HUES64 (cell line): ENCODE results near the gene EYS.
"Not testable (repeated sequence)": the region's sequence is repeated elsewhere in the genome, so short reads cannot be mapped to it uniquely, and the experiment has no call there.

Experiments
- H3K27ac ChIP-seq: 2 replicates; pipeline ENCODE4 v1.7.0; 2013; ENCODE audit warnings: low read depth, low read length, inconsistent platforms
- H3K27me3 ChIP-seq: 2 replicates; pipeline ENCODE4 v1.6.1; 2013; ENCODE audit warnings: mild to moderate bottlenecking, low read length; ENCODE audit not compliant: insufficient read depth
- H3K36me3 ChIP-seq: 2 replicates; pipeline ENCODE4 v1.6.1; 2013; ENCODE audit warnings: mild to moderate bottlenecking, low read length; ENCODE audit not compliant: insufficient read depth
- H3K4me1 ChIP-seq: 2 replicates; pipeline ENCODE4 v1.6.1; 2013; ENCODE audit warnings: mild to moderate bottlenecking, low read length, moderate library complexity; ENCODE audit not compliant: insufficient read depth
- H3K4me3 ChIP-seq: 2 replicates; pipeline ENCODE4 v1.5.1; 2013; ENCODE audit warnings: mild to moderate bottlenecking, low read length, moderate library complexity
- H3K9ac ChIP-seq: 2 replicates; pipeline ENCODE4 v1.6.1; 2013; ENCODE audit warnings: mild to moderate bottlenecking, low read depth, low read length
- H3K9me3 ChIP-seq: 2 replicates; pipeline ENCODE4 v1.6.1; 2013; ENCODE audit warnings: low read depth, low read length; ENCODE audit not compliant: insufficient read depth
- WGBS: fragments of 150-250, 120-280 bp; methylation state at CpG from one replicate; pipeline ENCODE4 v1.1.7; 2013; ENCODE audit warnings: missing lambda C conversion rate; 5-methylcytosine and 5-hydroxymethylcytosine counted together

EYS gene

GRCh38 chr6:63975699-63976098, 1731.3 kb downstream of the EYS start:
- no peaks in the 10 kb centered on the region for H3K4me1 ChIP-seq
- no peak overlapping the region for H3K27ac ChIP-seq
- no peaks in the 10 kb centered on the region for H3K27me3 ChIP-seq
- WGBS, result 100% methylated on average over 1 of the region's 1 CpG
- no peaks in the 10 kb centered on the region for H3K36me3 ChIP-seq
- no peak overlapping the region for H3K9ac ChIP-seq
- no peaks in the 10 kb centered on the region for H3K9me3 ChIP-seq
- no peak overlapping the region for H3K4me3 ChIP-seq

DNA sequence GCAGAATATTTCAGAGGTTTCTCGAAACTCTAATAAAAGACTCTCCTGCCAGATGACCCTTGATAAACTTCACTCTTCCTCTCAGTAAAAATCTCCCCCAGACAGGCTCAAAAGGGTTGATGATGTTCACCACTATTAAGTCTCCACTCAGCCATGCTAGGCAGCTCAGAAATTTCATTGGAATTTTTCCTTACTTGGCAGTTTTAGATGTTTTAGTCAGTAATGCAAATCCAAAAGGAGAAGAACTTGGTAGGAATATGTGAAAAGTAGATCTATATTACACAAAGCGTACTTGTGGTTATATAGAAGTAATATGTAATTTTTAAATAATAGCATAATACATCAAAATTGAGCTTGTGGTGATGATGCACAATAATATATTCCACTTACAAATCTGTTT, 1738.4 kb downstream of the EYS start:
- no peak overlapping the region for H3K4me3 ChIP-seq
- H3K36me3 ChIP-seq, result no peaks in the 10 kb centered on the region
- peaks cover 35% of the 10 kb centered on the region for H3K4me1 ChIP-seq
- no peak overlapping the region for H3K27ac ChIP-seq
- no peaks in the 10 kb centered on the region for H3K27me3 ChIP-seq
- WGBS, result 85% methylated on average over 1 of the region's 2 CpGs
- no peaks in the 10 kb centered on the region for H3K9me3 ChIP-seq
- H3K9ac ChIP-seq, result no peak overlapping the region

DNA sequence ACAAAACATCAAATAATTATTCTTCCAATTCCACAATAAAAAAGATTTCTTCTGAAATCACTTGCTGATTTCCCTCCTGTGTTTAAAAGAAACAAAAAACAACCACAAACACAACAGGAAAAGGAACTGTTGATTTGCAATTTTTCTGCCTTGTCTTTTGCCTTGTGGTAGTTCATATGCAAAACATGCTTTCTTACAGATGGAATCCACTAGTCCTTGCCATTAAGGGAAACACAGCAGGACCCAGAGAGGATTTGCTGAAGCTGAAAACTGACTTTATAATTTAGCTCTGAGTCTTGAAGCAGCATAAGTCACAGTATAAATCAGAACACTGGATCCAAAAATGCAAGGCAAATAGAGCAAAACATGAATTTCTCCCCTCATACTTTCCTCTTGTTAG, 1742.7 kb downstream of the EYS start:
- H3K27ac ChIP-seq, result peak overlapping the region; percentile 48; the same call in 1 of the 2 replicates

GRCh38 chr6:63963769-63964315, 1743.2 kb downstream of the EYS start:
- peak overlapping the region; percentile 48 for H3K27ac ChIP-seq
- H3K9ac ChIP-seq, result no peak overlapping the region
- H3K9me3 ChIP-seq, result 0 out of 2 replicates have a peak, but pooled peaks cover 4% of the 10 kb centered on the region
- 0 out of 2 replicates have a peak overlapping the region, but pooled peaks have one; percentile 19 for H3K4me3 ChIP-seq
- no peaks in the 10 kb centered on the region for H3K27me3 ChIP-seq
- H3K36me3 ChIP-seq, result no peaks in the 10 kb centered on the region
- H3K4me1 ChIP-seq, result peaks cover 39% of the 10 kb centered on the region

More for the DNA sequence above, 1742.7 kb downstream of the EYS start:
- H3K36me3 ChIP-seq, result no peaks in the 10 kb centered on the region
- peaks cover 40% of the 10 kb centered on the region for H3K4me1 ChIP-seq
- peak overlapping the region; percentile 19; the same call in 1 of the 2 replicates for H3K4me3 ChIP-seq
- H3K9me3 ChIP-seq, result 0 out of 2 replicates have a peak, but pooled peaks cover 4% of the 10 kb centered on the region
- no peak overlapping the region for H3K9ac ChIP-seq
- H3K27me3 ChIP-seq, result no peaks in the 10 kb centered on the region

- not testable (repeated sequence) for H3K36me3 ChIP-seq, H3K27ac ChIP-seq, H3K9me3 ChIP-seq, H3K9ac ChIP-seq, H3K27me3 ChIP-seq, H3K4me3 ChIP-seq, H3K4me1 ChIP-seq
- 95% methylated on average over 3 of the region's 3 CpGs for WGBS
These were observed 1753.5 kb downstream of the EYS start for GRCh38 chr6:63953336-63954021.

DNA sequence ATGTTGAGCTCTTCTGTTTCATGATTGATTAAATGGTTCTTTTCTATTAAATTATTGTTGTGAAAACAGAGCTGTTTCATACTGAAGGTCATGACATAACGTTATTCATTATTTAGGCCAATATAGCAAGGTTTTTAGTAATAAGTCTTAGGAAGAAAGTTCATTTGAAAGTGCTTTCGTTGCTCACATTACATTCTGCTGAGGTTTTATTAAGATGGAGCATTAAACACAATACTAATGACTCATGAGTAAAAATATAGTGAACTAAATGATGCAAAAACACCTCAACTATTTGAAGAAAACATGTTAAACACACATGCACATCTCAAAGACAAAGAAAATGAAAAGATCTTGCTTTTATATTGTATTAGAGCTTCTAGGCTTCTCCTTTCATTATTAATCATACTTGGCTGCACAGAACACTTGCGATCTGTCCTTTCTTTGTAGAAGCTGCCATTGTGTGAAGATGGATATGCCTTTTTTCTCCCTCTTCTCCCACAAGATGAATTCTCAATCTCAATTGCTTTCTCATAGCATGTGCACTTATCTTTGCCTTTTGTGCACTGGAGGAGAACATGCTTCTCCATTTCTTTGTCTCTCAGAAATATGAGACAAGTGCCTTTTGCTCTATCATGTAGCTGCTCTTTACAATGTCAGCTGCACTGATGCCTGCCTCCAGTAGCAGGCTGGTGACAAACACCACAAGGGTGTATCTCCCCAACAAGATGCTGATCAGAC, 1759.1 kb downstream of the EYS start:
- H3K27me3 ChIP-seq, result no peaks in the 10 kb centered on the region
- no peak overlapping the region for H3K4me3 ChIP-seq
- H3K9me3 ChIP-seq, result no peaks in the 10 kb centered on the region
- 98% methylated on average over 2 of the region's 3 CpGs for WGBS
- no peak overlapping the region for H3K9ac ChIP-seq
- no peak overlapping the region for H3K27ac ChIP-seq
- no peaks in the 10 kb centered on the region for H3K36me3 ChIP-seq
- peaks cover 20% of the 10 kb centered on the region for H3K4me1 ChIP-seq

- Histone ChIP-seq H3K27ac (no peak overlapping the region), H3K36me3 (no peaks in the 10 kb centered on the region)
- 89% methylated on average over 2 of the region's 2 CpGs for WGBS
These were observed 1761.0 kb downstream of the EYS start for GRCh38 chr6:63945987-63946386.

GRCh38 chr6:63943826-63944225, 1763.2 kb downstream of the EYS start:
- peaks cover 25% of the 10 kb centered on the region for H3K4me1 ChIP-seq
- no peaks in the 10 kb centered on the region for H3K27me3 ChIP-seq
- peak overlapping the region; percentile 74 for H3K27ac ChIP-seq
- H3K4me3 ChIP-seq, result no peak overlapping the region
- H3K9me3 ChIP-seq, result no peaks in the 10 kb centered on the region
- peak overlapping the region; percentile 33; the same call in 1 of the 2 replicates for H3K9ac ChIP-seq
- no peaks in the 10 kb centered on the region for H3K36me3 ChIP-seq
- whole genome bisulfite sequencing, result 40% methylated on average over 1 of the region's 1 CpG

More at GRCh38 chr6:63945987-63946386, 1761.0 kb downstream of the EYS start:
- no peaks in the 10 kb centered on the region for H3K27me3 ChIP-seq
- H3K9me3 ChIP-seq, result no peaks in the 10 kb centered on the region
- H3K4me1 ChIP-seq, result peaks cover 21% of the 10 kb centered on the region
- no peak overlapping the region for H3K4me3 ChIP-seq
- H3K9ac ChIP-seq, result no peak overlapping the region

GRCh38 chr6:63941747-63942470, 1765.1 kb downstream of the EYS start:
- WGBS, result 96% methylated on average over 2 of the region's 2 CpGs
- H3K27ac ChIP-seq, result no peak overlapping the region; the same call in 1 of the 2 replicates
- H3K27me3 ChIP-seq, result no peaks in the 10 kb centered on the region

DNA sequence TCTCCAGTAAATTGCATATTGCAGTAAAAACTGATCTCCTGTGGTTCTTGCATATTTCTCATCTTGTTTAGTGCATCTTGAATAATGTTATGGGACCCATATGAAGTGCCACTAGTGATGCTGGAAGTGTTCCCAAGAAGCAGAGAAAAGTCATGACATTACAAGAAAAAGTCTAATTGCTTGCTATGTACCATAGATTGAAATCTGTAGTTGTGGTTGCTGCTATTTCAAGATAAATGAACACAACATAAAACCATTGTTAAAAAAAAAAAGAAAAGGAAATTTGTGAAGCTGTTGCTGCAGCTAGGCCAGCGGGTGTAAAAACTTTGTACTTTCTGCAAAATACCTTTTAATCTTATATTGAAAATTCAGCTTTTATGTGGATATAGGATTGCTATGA, 1767.0 kb downstream of the EYS start:
- Histone ChIP-seq H3K4me3 (no peak overlapping the region), H3K36me3 (no peaks in the 10 kb centered on the region), H3K4me1 (peaks cover 22% of the 10 kb centered on the region), H3K9ac (no peak overlapping the region), H3K27me3 (no peaks in the 10 kb centered on the region), H3K9me3 (no peaks in the 10 kb centered on the region), H3K27ac (no peak overlapping the region)
- WGBS, result no CpG with 5 or more reads among the region's 1 CpG

More at GRCh38 chr6:63941747-63942470, 1765.1 kb downstream of the EYS start:
- no peak overlapping the region for H3K4me3 ChIP-seq
- H3K36me3 ChIP-seq, result no peaks in the 10 kb centered on the region
- H3K4me1 ChIP-seq, result peaks cover 28% of the 10 kb centered on the region
- no peaks in the 10 kb centered on the region for H3K9me3 ChIP-seq
- H3K9ac ChIP-seq, result no peak overlapping the region

DNA sequence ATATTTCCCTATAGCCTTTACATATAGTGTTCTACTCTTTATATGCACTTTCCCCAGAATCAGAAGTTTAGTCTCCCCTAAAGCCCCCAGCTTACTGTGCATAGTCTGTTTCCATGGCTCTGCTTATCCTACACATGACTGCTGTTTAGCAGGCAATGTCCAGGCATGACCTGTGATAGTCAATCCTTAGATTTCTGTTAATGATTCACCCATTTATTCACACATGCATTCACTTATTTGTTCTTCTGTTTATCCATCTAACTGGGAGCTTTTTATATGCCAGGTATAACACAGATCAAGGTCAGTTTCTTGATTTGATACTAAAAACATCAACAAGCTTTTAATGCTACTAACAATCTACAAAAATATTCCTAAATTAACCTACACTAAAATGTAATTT, 1770.6 kb downstream of the EYS start:
- Histone ChIP-seq H3K27ac (no peak overlapping the region), H3K9ac (no peak overlapping the region), H3K4me1 (peaks cover 7% of the 10 kb centered on the region), H3K27me3 (no peaks in the 10 kb centered on the region), H3K4me3 (no peak overlapping the region), H3K36me3 (no peaks in the 10 kb centered on the region), H3K9me3 (no peaks in the 10 kb centered on the region)
